Brain microvascular endothelial cell (primary cell): ENCODE data around the gene LGI2.
"Not testable (repeated sequence)": the region's sequence is repeated elsewhere in the genome, so short reads cannot be mapped to it uniquely, and the experiment has no call there.

Source experiments
- DNase-seq: peaks from one replicate; pipeline ENCODE4 v3.0.0-alpha.2; 2020
- H3K27ac ChIP-seq: fragments of 250-450 bp; sonication (Bioruptor Pico); 2 replicates; pipeline ENCODE4 v1.5.1; 2020; ENCODE audit warnings: mild to moderate bottlenecking, moderate library complexity
- H3K27me3 ChIP-seq: fragments of 250-450 bp; sonication (Bioruptor Pico); replicated peaks from 2 replicates; pipeline ENCODE4 v1.5.1; 2020; ENCODE audit warnings: mild to moderate bottlenecking
- H3K36me3 ChIP-seq: fragments of 250-450 bp; sonication (Bioruptor Pico); replicated peaks from 2 replicates; pipeline ENCODE4 v1.5.1; 2020; ENCODE audit warnings: mild to moderate bottlenecking
- H3K4me3 ChIP-seq: 2 replicates; pipeline ENCODE4 v1.5.1; 2011; ENCODE audit warnings: low read depth, mild to moderate bottlenecking, control low read depth, low read length, moderate library complexity
- in situ Hi-C: cut with HindIII; loops from 2 replicates; pipeline ENCODE4 v1.10.0; 2017; ENCODE audit warnings: low sequenced_read_pairs, low pct_ligation_motif_present
- TF ChIP-seq, protein P1 (sequence below): IDR thresholded peaks from 2 replicates; pipeline ENCODE4 v1.5.1; 2011; ENCODE audit warnings: low read depth, mild to moderate bottlenecking, moderate library complexity, low read length, control low read depth, inconsistent platforms; ENCODE audit errors: missing control alignments

LGI2 gene

DNA sequence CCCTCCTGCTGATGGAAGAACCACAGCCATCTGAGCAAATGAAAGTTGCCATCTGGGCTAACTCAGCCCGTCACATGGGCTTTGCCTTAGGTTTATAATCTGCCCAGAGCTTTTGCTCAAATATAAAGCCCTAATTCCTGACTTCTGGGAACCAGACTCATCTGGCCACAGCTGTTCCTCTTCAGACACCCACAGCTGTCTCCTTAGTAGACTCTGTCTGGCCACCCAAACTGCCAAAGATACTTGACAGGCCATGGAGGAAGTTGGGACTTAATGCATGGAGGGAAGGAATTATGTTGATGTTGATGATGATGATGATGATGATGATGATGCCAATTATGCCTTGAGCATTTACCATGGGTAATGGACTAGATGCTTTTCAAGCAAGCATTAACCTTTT is 8.0 kb downstream of the LGI2 start:
- TF ChIP-seq, protein P1, sequence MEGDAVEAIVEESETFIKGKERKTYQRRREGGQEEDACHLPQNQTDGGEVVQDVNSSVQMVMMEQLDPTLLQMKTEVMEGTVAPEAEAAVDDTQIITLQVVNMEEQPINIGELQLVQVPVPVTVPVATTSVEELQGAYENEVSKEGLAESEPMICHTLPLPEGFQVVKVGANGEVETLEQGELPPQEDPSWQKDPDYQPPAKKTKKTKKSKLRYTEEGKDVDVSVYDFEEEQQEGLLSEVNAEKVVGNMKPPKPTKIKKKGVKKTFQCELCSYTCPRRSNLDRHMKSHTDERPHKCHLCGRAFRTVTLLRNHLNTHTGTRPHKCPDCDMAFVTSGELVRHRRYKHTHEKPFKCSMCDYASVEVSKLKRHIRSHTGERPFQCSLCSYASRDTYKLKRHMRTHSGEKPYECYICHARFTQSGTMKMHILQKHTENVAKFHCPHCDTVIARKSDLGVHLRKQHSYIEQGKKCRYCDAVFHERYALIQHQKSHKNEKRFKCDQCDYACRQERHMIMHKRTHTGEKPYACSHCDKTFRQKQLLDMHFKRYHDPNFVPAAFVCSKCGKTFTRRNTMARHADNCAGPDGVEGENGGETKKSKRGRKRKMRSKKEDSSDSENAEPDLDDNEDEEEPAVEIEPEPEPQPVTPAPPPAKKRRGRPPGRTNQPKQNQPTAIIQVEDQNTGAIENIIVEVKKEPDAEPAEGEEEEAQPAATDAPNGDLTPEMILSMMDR = no peak
- DNase-seq = no peak
- Histone ChIP-seq H3K27me3 (peaks cover 16% of the 10 kb centered on the region), H3K36me3 (no peaks in the 10 kb centered on the region), H3K4me3 (no peak overlapping the region), H3K27ac (no peak overlapping the region)
- in situ Hi-C loops = no loop called here

DNA sequence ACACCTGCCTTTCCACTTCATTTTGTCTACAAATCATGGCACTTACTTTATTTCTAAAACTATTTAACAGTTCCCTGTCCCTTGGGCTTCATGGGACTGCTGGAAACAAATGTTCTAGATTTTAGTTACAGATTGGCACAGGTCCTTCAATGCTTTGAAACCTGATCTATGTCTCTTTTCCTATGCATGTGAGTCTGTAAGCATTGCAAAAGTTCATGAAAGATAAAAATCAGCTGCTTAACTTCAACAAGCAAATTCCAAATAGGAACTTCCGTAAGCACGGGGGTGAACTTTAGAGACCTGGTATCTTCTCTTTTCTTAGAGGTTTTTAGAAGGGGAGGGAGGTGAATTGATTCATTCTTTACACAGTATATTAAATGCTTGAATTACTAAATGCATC is 9.5 kb downstream of the LGI2 start:
- TF ChIP-seq, protein P1 = no peak
- H3K36me3 ChIP-seq = no peaks in the 10 kb centered on the region
- no peak overlapping the region for H3K4me3 ChIP-seq
- no peak overlapping the region for H3K27ac ChIP-seq
- no peak for DNase-seq
- H3K27me3 ChIP-seq = peaks cover 9% of the 10 kb centered on the region
- in situ Hi-C loops = no loop called here

DNA sequence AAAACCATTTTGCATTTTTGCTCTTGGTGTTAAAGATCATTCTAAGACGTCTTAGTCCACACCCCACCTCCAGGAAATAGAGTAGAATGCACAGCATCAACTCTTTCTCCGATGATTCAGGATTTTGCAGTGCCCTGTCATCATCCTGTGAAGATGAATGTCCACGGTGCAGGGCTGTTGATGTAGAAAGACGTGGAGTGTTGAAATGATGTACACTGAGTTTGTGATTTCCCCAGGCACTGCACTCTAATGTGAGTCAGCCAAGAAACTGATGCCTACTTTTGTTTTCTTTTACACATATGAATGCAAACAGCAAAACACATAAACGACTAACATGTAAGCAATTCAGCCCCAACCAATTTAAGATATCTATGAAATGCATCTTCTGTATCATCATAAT is 10.5 kb downstream of the LGI2 start:
- Histone ChIP-seq H3K27me3 (peaks cover 1% of the 10 kb centered on the region), H3K36me3 (no peaks in the 10 kb centered on the region), H3K4me3 (no peak overlapping the region), H3K27ac (no peak overlapping the region)
- TF ChIP-seq, protein P1 = no peak
- no peak for DNase-seq
- in situ Hi-C loops = no loop called here

DNA sequence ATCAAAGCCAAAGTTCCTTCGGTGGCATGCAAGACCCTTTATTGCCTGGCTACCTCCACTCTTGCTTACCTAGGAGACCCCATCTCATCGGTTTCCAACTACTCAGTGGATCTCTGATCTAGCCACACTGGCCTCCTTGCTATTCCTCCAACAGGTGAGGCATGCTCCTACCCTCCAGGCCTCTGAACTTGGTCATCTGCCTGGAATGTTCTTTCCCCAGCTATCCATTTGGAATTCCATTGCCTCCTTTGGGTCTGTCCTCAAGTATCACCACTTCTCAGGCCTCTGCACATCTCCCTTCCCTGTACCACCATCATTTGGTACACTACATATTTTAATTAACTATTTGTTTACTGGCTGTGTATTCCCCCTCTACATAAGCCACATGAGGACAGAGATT is 11.2 kb downstream of the LGI2 start:
- no peak overlapping the region for H3K4me3 ChIP-seq
- no peak for DNase-seq
- H3K27me3 ChIP-seq = no peaks in the 10 kb centered on the region
- H3K27ac ChIP-seq = no peak overlapping the region
- no peaks in the 10 kb centered on the region for H3K36me3 ChIP-seq
- TF ChIP-seq, protein P1 = no peak
- in situ Hi-C loops = no loop called here

DNA sequence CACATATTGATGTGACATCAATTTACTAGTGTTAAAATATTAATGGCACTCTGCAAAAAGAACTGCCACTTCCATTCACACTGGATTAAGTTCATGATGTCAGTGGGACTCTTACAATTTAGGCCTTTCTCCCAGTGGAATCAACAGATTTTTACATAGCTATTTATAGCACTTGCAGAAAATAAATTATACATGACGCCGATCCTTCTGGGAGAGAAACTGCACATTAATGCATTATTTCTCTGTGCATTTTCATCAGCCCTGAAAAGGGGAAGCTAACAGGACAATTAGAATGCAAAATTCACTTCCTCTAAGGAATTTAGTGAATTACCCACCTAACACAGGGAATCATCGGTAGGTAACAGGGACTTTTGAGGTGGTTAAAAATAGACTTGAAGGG is 15.7 kb downstream of the LGI2 start:
- TF ChIP-seq, protein P1 = no peak
- in situ Hi-C loops = no loop called here
- Histone ChIP-seq H3K4me3 (no peak overlapping the region), H3K27ac (no peak overlapping the region), H3K36me3 (no peaks in the 10 kb centered on the region), H3K27me3 (no peaks in the 10 kb centered on the region)
- DNase-seq = no peak

DNA sequence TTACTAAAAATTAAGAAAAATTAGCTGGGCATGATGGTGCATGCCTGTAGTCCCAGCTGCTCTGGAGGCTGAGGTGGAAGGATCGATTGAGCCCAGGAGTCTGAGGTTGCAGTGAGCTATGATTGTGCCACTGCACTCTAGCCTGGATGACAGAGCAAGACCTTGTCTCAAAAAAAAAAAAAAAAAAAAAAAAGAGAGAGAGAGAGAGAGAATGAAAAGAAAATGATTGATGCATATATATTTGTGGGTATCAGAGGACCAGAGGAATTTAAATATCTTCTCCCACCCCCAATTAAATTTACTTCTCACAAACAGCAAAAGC is 16.1 kb downstream of the LGI2 start:
- in situ Hi-C loops, H3K4me3 ChIP-seq, H3K27me3 ChIP-seq: not testable (repeated sequence)

More for the DNA sequence above, 16.1 kb downstream of the LGI2 start:
- H3K36me3 ChIP-seq, H3K27ac ChIP-seq, DNase-seq: not testable (repeated sequence)
